Activated T-helper 1 cell treated with anti-CD3 and anti-CD28 coated beads, Interleukin-12 subunit alpha, Interleukin-12 subunit beta, Interleukin-2, Interleukin-4 antibody, amounts not matched to agents 30 ng/mL and 10 ng/mL and 1 ng/mL, durations not matched to agents 14 hours and 24 hours and 36 hours (primary cell): ENCODE results near the gene ABCC3. TPM values are rescaled to one million over a fixed set of nuclear protein-coding genes. Genes with fewer than 3 reads are reported as not detected.

Experiments used
- DNase-seq: peaks from one replicate; pipeline ENCODE4 v3.0.0; 2021; ENCODE audit warnings: low spot score
- H3K27ac Mint-ChIP-seq: one replicate; pipeline ENCODE4 v1.8.0; 2021; ENCODE audit warnings: mild to moderate bottlenecking, mixed read lengths
- H3K27me3 Mint-ChIP-seq: one replicate; pipeline ENCODE4 v1.8.0; 2022; ENCODE audit warnings: mild to moderate bottlenecking, moderate library complexity, mixed read lengths; ENCODE audit not compliant: insufficient read depth
- H3K36me3 Mint-ChIP-seq: one replicate; pipeline ENCODE4 v1.8.0; 2021; ENCODE audit warnings: low read depth, mixed read lengths
- H3K4me1 Mint-ChIP-seq: one replicate; pipeline ENCODE4 v1.8.0; 2021; ENCODE audit warnings: low read depth, mixed read lengths
- H3K4me3 Mint-ChIP-seq: one replicate; pipeline ENCODE4 v1.8.0; 2021; ENCODE audit warnings: mild to moderate bottlenecking, moderate library complexity, mixed read lengths
- H3K9me3 Mint-ChIP-seq: one replicate; pipeline ENCODE4 v1.8.0; 2021; ENCODE audit warnings: mixed read lengths
- intact Hi-C: fragments of 100-400 bp; cut with micrococcal nuclease; formaldehyde crosslinking; loops from one replicate; pipeline ENCODE4 v1.15.1; 2024
- total RNA-seq: library from RNA; stranded (reverse); gene quantifications from 2 replicates; pipeline ENCODE4 v1.2.3, GENCODE V29; 2022

The ABCC3 gene
- total RNA-seq, 1 donor from 2014 or later = not detected

DNA sequence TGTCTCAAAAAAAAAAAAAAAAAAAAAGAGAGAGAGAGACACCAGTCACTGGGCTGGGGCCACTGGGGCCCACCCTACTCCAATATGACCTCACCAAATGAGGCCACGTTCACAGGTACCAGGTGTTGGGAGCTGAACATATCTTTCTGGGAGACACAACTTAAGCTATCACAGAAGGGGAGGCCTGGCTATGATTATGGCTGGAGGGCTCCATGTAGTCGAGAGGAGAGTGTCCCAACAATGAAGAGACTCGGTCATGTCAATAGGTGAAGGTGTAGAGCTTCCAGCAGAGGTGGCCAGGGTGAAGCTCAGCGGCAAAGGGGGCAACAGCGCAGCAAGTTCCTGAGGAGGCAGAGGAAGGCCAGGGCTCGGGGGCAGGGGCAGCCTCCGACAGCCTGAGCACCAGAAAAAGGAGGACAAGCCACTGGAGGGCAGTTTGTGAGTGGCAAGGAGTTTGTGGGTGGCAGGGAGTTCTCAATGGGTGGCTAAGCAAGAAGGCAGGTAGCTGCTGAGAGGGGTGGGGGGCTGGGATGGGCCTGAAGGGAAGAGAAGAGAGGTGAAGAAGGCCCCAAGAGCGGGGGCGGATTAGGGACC, 28.0 kb downstream of the ABCC3 start:
- intact Hi-C loops = no loop called here
- Mint-ChIP-seq H3K9me3 (no peaks in the 10 kb centered on the region), H3K36me3 (no peaks in the 10 kb centered on the region), H3K27me3 (peaks cover 2% of the 10 kb centered on the region), H3K27ac (peak overlapping the region; percentile 38), H3K4me1 (peaks cover 27% of the 10 kb centered on the region), H3K4me3 (no peak overlapping the region)
- no peak for DNase-seq

DNA sequence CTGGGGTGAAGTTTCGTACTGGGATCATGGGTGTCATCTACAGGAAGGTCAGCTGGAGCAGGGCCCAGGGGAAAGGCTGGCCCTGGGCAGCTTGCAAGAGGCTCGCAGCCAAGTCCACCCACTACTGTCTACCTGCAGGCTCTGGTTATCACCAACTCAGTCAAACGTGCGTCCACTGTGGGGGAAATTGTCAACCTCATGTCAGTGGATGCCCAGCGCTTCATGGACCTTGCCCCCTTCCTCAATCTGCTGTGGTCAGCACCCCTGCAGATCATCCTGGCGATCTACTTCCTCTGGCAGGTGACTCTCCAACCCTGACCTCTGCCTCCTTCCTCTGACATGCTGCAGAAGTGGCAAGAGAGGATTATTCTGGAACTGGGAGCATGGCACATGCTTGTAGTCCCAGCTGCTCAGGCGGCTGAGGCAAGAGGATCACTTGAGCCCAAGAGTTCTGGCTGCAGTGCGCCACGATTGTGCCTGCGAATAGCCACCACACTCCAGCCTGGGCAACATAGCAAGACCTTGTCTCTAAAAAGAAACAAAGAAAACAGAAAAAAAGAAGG, 29.2 kb downstream of the ABCC3 start:
- Mint-ChIP-seq H3K4me3 (no peak overlapping the region), H3K4me1 (peaks cover 27% of the 10 kb centered on the region), H3K27me3 (peaks cover 2% of the 10 kb centered on the region), H3K9me3 (no peaks in the 10 kb centered on the region), H3K36me3 (no peaks in the 10 kb centered on the region), H3K27ac (no peak overlapping the region)
- intact Hi-C loops = no loop called here
- no peak for DNase-seq

DNA sequence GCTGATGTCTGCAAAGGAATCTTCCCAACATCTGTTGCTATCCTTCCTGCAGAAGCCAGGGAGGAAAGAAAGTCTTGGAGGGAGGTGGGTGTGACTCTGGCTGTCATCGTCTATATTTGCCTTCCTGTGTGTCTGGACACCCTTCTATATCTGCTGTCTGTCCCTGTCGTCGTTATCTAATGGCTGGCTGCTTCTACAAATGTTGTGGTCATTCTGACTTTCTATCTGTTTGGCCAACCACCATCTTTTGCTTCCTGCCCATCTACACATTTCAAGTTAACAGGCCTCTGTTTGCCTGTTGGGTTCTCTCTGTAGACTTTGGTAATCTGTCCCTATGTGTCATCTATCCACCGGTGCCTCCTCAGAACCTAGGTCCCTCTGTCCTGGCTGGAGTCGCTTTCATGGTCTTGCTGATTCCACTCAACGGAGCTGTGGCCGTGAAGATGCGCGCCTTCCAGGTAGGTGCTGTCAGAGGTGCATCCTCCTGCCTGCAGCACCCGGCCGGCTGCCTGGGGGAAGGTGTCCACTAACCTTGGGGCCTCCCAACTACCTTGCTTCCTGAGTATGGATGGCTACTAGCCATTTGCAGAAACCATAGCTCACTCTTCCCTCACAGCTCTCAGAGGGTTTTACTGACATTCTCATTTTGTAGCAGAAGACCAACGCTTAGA, 30.2 kb downstream of the ABCC3 start:
- H3K27ac Mint-ChIP-seq = no peak overlapping the region
- H3K9me3 Mint-ChIP-seq = no peaks in the 10 kb centered on the region
- intact Hi-C loops = no loop called here
- peaks cover 2% of the 10 kb centered on the region for H3K27me3 Mint-ChIP-seq
- no peaks in the 10 kb centered on the region for H3K36me3 Mint-ChIP-seq
- H3K4me1 Mint-ChIP-seq = peaks cover 27% of the 10 kb centered on the region
- no peak overlapping the region for H3K4me3 Mint-ChIP-seq
- DNase-seq = no peak

DNA sequence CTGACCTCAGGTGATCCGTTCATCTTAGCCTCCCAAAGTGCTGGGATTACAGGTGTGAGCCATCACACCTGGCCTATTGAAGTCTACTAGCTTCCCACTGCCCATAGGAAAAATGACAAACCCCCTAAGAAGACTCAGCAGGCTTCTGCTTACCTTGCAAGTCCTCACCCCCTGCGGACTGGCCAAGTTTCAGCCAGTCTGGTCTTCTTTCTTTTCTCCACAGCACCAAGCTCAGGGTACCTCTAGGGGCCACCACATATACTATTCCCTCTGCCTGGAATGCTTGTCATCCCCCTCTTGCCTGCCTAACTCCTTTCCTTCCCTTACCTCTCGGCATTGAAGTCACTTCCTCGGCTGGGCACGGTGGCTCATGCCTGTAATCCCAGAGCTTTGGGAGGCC, 31.2 kb downstream of the ABCC3 start:
- no peaks in the 10 kb centered on the region for H3K9me3 Mint-ChIP-seq
- peaks cover 2% of the 10 kb centered on the region for H3K27me3 Mint-ChIP-seq
- no peak overlapping the region for H3K4me3 Mint-ChIP-seq
- no peak overlapping the region for H3K27ac Mint-ChIP-seq
- H3K36me3 Mint-ChIP-seq = no peaks in the 10 kb centered on the region
- no peak for DNase-seq
- H3K4me1 Mint-ChIP-seq = peaks cover 23% of the 10 kb centered on the region
- intact Hi-C loops = no loop called here

DNA sequence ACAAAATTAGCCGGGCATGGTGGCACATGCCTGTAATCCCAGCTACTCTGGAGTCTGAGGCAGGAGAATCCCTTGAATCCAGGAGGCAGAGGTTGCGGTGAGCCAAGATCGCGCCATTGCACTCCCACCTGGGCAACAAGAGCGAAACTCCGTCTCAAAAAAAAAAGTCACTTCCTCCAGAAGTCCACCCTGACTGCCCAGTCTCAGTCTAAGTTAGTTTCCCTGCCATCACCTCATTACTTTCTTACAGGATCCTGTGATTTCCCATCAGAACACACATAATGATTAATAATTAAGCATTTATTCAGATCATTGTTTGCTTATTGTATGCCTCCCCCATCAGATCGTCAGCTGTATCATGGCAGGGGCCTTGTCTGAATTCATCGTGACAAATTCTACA, 31.6 kb downstream of the ABCC3 start:
- peaks cover 18% of the 10 kb centered on the region for H3K4me1 Mint-ChIP-seq

DNA sequence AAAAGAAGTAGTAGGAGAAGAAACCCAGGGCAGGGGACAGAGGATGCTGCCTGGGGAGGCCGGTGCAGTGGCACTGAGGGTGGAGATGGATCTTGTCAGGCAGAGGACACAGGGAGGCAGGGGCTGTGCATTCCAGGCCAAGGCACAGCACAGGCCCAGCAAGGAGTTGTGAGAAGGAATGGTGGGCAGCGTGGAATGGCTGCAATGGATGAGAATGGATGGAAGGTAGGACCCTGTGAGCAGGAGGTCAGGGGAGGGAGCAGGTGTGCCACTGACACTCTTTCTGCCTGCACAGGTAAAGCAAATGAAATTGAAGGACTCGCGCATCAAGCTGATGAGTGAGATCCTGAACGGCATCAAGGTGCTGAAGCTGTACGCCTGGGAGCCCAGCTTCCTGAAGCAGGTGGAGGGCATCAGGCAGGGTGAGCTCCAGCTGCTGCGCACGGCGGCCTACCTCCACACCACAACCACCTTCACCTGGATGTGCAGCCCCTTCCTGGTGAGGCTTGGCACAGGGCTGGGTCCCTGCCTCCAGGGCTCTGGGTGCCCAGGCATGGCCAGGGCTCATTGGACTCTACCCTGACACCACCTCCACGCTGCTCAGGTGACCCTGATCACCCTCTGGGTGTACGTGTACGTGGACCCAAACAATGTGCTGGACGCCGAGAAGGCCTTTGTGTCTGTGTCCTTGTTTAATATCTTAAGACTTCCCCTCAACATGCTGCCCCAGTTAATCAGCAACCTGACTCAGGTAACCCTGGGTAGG, 32.8 kb downstream of the ABCC3 start:
- Mint-ChIP-seq H3K27ac (no peak overlapping the region), H3K27me3 (peaks cover 2% of the 10 kb centered on the region), H3K36me3 (no peaks in the 10 kb centered on the region), H3K4me3 (no peak overlapping the region), H3K4me1 (peaks cover 8% of the 10 kb centered on the region), H3K9me3 (no peaks in the 10 kb centered on the region)
- intact Hi-C loops = no loop called here
- DNase-seq = no peak

More for the DNA sequence above, 31.6 kb downstream of the ABCC3 start:
- H3K27ac Mint-ChIP-seq = no peak overlapping the region
- intact Hi-C loops = no loop called here
- H3K4me3 Mint-ChIP-seq = no peak overlapping the region
- no peaks in the 10 kb centered on the region for H3K9me3 Mint-ChIP-seq
- H3K27me3 Mint-ChIP-seq = peaks cover 2% of the 10 kb centered on the region
- H3K36me3 Mint-ChIP-seq = no peaks in the 10 kb centered on the region
- DNase-seq = no peak

DNA sequence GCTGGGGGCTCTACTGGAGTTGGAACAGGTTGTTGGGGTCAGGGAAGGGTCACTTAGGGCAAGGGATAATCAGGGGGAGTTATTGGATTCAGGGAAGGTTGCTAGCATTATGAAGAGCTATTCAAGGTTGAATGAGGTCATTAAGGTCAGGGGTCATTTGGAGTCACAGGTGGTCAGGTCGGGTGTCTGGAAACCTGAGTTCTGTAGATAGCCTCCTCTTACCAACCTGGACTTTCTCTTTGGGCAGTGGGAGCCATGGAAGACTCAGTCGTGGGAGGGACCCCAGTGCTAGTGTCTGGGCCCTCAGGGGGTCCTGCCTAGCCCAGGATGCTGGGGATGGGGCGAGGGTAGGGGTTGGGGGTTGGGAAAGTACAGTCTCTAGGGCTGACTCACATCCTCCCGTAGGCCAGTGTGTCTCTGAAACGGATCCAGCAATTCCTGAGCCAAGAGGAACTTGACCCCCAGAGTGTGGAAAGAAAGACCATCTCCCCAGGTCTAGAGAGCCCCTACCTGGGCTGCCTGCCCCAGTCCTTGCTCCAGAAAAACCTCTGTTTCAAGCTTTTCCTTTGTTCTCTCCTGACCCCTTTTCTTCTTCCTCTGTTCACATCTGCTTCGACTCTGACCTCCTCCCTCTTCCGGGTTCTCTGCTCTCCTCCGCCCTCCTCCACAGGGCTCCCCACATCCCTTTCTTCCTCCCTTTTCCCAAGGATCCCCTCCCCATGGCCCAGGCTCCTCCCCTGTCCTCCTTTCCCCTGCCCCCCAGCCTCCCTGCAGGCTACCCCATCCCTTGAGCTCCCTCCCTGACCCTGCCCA, 33.5 kb downstream of the ABCC3 start:
- Mint-ChIP-seq H3K9me3 (no peaks in the 10 kb centered on the region), H3K27ac (no peak overlapping the region), H3K27me3 (peaks cover 1% of the 10 kb centered on the region), H3K36me3 (no peaks in the 10 kb centered on the region), H3K4me1 (peaks cover 1% of the 10 kb centered on the region), H3K4me3 (no peak overlapping the region)
- DNase-seq = no peak
- intact Hi-C loops = no loop called here

DNA sequence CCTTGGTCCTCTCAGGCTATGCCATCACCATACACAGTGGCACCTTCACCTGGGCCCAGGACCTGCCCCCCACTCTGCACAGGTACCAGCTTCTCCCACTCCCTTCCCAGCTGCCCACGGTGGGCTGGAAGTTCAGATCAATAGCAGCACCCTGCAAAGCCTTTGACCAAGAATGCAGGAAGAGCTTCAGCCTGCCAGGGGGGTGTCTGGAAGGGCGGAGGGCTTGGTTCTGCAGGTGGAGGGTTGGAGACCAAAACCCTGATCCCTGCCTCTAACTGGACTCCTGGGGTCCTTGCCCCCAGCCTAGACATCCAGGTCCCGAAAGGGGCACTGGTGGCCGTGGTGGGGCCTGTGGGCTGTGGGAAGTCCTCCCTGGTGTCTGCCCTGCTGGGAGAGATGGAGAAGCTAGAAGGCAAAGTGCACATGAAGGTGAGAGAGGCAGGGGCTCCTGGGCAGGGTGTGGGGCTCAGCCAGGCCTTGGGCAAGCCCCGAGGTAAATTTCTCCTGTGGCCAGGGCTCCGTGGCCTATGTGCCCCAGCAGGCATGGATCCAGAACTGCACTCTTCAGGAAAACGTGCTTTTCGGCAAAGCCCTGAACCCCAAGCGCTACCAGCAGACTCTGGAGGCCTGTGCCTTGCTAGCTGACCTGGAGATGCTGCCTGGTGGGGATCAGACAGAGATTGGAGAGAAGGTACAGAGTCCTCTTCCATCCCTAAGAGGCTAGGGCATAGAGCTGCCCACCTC, 34.3 kb downstream of the ABCC3 start:
- Mint-ChIP-seq H3K4me1 (no peaks in the 10 kb centered on the region), H3K36me3 (no peaks in the 10 kb centered on the region), H3K27ac (no peak overlapping the region), H3K4me3 (no peak overlapping the region), H3K27me3 (no peaks in the 10 kb centered on the region), H3K9me3 (no peaks in the 10 kb centered on the region)
- intact Hi-C loops = no loop called here
- no peak for DNase-seq

DNA sequence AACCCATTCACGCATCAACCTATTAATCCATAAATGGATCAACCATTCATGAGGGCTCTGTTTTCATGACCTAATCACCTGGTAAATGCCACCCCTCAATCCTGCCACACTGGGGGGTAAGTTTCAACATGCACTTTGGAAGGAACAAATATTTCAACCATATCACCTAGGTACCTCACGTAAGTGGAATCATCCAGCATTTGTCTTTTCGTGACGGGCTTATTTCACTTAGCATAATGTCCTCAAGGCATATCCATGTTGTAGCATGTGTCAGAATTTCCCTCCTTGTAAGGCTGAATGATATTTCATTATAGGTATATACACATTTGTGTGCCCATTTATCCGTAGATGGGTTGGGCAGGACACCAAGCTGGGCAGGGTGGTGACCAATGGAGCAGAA, 37.4 kb downstream of the ABCC3 start:
- Mint-ChIP-seq H3K9me3 (no peaks in the 10 kb centered on the region), H3K36me3 (no peaks in the 10 kb centered on the region), H3K27ac (no peak overlapping the region)

DNA sequence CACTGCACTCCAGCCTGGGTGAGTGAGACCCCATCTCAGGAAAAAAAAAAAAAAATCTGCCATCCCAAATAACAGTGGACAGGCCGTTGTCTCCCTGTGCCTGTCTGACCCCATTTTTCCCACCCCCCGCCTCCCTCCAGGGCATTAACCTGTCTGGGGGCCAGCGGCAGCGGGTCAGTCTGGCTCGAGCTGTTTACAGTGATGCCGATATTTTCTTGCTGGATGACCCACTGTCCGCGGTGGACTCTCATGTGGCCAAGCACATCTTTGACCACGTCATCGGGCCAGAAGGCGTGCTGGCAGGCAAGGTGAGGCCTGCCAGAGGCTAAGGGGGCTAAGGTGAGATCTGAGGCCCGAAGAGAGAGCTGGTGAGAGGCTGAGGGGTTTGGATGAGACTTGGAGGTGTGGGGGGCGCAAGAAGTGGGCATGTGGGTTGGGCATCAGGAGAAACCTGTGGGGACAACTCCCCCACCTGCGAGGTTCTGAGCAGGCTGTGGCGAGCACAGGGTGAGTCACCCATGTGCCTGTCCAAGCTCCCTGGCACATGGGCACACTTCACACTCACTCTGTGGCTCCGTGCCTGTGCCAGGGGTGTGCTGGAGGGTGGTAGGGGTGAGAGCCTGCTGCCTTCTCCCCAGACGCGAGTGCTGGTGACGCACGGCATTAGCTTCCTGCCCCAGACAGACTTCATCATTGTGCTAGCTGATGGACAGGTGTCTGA, 38.3 kb downstream of the ABCC3 start:
- no peaks in the 10 kb centered on the region for H3K9me3 Mint-ChIP-seq
- H3K27ac Mint-ChIP-seq = peak overlapping the region; percentile 40
- no peaks in the 10 kb centered on the region for H3K36me3 Mint-ChIP-seq
- DNase-seq = no peak
- intact Hi-C loops = no loop called here
- peaks cover 4% of the 10 kb centered on the region for H3K27me3 Mint-ChIP-seq
- H3K4me3 Mint-ChIP-seq = no peak overlapping the region
- H3K4me1 Mint-ChIP-seq = no peaks in the 10 kb centered on the region

More for the DNA sequence above, 37.4 kb downstream of the ABCC3 start:
- no peaks in the 10 kb centered on the region for H3K4me1 Mint-ChIP-seq
- intact Hi-C loops = no loop called here
- no peak for DNase-seq
- peaks cover 4% of the 10 kb centered on the region for H3K27me3 Mint-ChIP-seq
- H3K4me3 Mint-ChIP-seq = no peak overlapping the region

DNA sequence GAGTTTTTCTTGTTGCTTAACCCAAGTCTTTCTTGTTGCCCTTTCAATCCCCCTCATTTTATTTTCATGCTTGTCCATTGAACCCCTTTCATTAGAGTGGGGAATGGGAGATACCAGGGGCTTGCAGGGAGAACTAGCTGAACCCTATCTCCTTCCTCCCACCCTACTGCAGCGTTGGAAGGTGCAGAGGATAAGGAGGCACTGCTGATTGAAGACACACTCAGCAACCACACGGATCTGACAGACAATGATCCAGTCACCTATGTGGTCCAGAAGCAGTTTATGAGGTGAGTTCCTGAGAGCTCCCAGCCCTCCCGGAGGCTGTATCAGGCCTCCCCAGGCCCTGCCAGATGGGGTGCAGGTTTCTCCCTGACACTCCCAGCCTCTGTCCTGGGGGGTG, 40.5 kb downstream of the ABCC3 start:
- Mint-ChIP-seq H3K9me3 (no peaks in the 10 kb centered on the region), H3K27ac (no peak overlapping the region)
- intact Hi-C loops = no loop called here

More for the DNA sequence above, 40.5 kb downstream of the ABCC3 start:
- no peak for DNase-seq
- H3K27me3 Mint-ChIP-seq = peaks cover 8% of the 10 kb centered on the region
- no peaks in the 10 kb centered on the region for H3K36me3 Mint-ChIP-seq
- no peak overlapping the region for H3K4me3 Mint-ChIP-seq
- H3K4me1 Mint-ChIP-seq = no peaks in the 10 kb centered on the region
